Cortex of kidney (tissue), 1 donor: ENCODE data around the gene PLEKHG3.
"Not testable (repeated sequence)": the region's sequence is repeated elsewhere in the genome, so short reads cannot be mapped to it uniquely, and the experiment has no call there.

Experiments used
- DNase-seq: peaks from one replicate; lab custom pipeline; 2025; lab: John Stamatoyannopoulos, UW

The PLEKHG3 gene

GRCh38 chr14:64704143-64704742, at the start of gene PLEKHG3:
PLEKHG3 (plus strand) TSS chr14:64704424; CDS start chr14:64727632, 23,208 bp downstream.
- DNase-seq, result peak; percentile 35

GRCh38 chr14:64654901-64655300, 49.3 kb upstream of the PLEKHG3 start:
- DNase-seq, result no peak

DNA sequence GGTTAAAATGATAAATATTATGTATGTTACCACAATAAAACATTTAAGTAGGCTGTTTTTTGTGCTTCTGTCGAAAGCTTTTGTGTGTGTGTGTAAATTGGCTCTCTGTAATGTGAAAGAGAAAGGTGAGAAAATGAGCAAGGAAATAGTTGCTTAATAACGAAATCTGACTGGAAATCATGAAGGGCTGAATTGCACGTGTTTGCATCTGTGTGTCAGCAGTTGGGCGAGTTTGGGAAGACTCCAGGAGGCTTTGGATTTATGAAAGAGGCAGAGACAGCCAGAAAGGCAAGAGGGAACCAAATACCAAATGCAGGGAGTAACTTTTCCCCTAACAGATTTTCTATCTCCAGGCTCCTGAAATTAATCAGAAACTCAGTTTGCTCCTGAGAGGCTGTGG, 47.2 kb upstream of the PLEKHG3 start:
- no peak for DNase-seq

DNA sequence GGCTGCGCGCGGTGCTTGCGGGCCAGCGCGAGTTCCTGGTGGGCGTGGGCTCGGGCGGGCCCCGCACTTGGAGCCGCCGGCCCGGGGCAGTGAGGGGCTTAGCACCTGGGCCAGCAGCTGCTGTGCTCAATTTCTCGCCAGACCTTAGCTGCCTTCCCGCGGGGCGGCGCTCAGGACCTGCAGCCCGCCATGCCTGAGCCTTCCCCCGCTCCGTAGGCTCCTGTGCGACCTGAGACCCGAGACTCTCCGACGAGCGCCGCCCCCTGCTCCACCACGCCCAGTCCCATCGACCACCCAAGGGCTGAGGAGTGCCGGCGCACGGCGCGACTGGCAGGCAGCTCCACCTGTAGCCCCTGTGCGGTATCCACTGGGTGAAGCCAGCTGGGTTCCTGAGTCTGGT, 46.0 kb upstream of the PLEKHG3 start:
- DNase-seq, result no peak

DNA sequence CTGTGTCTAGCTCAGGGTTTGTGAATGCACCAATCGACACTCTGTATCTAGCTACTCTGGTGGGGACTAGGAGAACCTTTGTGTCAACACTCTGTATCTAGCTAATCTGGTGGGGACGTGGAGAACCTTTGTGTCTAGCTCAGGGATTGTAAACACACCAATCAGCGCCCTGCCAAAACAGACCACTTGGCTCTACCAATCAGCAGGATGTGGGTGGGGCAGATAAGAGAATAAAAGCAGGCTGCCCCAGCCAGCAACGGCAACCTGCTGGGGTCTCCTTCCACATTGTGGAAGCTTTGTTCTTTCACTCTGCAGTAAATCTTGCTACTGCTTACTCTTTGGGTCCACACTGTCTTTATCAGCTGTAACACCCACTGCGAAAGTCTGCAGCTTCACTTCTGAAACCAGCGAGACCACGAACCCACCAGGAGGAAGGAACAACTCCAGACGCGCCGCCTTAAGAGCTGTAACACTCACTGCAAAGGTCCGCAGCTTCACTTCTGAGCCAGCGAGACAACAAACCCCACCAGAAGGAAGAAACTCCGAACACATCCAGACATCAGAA, 45.4 kb upstream of the PLEKHG3 start:
- DNase-seq, result not testable (repeated sequence)

- DNase-seq, result no peak
Measured at GRCh38 chr14:64659366-64659765, 44.9 kb upstream of the PLEKHG3 start.

- DNase-seq, result no peak
Measured at GRCh38 chr14:64663174-64663573, 41.0 kb upstream of the PLEKHG3 start.

DNA sequence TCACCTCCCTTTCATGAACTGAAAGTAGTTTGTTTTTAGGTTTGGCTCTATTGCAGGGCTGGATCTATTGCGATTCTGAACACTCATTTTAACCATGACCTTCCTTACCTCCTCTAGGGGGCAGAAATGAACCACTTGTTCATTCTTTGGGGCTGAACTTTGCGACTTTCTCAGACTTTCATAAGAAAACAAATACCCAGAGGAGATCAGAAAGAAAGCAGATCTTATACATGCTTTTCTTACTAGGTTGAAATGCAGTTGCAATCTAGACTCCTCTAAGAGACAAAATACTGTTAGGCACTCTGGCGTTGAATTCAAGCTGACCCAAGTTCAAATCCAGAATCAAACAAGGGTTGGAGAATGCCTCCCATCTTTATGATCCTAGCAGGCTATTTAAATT, 32.6 kb upstream of the PLEKHG3 start:
- DNase-seq, result no peak

DNA sequence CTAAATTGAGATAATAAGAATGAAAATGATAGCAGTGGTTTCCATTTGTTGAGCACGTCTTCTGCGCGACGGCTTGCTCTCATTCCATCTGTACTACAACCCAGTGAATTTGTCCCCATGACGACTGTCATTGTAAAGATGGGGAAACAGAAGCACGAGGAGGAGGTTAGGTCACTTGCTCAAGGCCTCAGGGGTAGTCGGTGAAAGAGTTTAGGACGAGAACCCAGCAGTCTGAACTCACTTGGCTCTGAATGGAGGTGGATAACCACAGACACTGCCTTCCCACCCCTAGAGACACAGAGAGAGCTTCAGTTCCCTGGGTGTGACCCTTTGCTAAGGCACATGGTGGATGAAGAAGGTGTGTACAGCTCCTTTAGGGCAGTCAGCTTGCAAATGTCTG, 30.9 kb upstream of the PLEKHG3 start:
- DNase-seq, result no peak

- DNase-seq, result no peak
Measured at GRCh38 chr14:64673748-64674147, 30.5 kb upstream of the PLEKHG3 start.

- DNase-seq, result no peak
Measured at GRCh38 chr14:64674829-64675228, 29.4 kb upstream of the PLEKHG3 start.

DNA sequence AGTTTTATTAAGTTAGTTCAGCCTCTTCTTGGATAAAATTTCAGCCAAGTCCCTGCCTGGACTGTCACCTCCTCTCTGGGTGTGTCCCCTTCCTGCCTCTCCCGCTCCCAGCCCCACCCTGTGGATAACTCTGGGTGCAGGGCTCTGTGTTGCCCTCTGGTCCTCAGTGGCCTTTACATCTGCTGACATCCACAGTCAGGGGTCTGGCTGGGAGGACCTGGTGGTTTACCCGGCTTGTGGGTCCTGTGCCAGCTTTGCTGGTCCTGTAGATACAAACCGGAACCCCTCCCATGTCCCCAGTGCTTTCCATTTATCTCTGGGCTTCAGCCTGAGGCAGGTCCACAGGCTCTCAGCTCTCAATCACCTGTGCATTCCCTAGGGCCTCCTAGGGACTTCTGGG, 28.9 kb upstream of the PLEKHG3 start:
- no peak for DNase-seq

DNA sequence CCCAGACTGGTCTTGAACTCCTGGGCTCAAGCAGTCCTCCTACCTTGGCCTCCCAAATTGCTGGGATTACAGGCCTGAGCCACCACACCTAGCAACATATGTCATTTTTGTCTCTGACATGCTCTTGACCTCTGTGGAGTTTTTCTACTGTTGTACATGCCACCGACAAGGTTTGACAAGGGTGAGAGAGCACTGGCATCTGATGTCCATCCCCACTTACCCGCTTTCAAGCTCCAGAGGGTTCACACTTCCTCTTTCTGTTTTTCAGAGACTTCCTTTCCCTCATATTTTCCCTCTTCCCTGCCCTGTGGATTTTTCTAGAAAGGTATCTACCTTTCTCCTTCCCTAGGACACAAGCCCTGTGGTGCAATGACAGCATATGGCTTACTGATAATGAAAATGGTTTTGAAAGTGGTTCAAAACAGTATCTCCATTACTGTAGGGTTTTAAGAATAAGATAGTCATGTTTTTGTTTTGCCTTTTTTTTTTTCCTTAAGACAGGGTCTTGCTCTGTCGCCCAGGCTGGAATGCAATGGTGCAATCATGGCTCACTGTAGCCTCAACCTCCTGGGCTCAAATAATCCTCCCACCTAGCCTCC, 27.7 kb upstream of the PLEKHG3 start:
- no peak for DNase-seq

DNA sequence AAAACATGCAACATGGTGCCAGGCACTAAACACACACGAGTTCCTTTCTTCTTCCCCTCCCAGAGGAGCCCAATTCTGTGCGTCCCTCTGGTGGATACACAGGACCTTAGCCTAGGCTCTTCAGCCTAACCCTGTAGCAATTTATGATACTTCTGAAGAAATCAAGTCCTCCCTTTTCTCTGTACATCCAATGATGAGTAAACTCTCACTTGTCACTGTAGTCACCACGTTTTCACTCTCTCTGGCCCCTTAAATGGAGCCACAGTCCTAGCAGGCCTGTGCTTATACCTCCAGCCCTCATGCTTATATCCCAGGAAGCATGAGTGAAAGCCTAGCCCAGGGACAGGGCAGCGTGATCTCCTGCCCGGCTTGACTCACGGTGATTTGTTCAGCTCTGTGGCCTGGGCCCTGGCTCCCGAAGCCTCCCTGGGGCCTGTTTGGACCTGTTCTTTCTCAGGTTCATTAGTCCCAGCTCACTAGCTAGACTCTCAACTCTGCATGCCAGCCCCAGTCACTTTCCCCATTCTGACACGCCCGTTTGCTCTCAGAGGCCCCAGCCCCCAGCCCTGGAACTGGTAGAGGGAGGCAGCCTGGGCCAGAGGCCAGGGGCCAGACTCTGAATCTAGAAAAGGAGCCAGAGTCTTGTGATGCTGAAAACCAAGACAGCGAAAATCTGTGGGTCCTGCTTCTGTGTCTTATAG, 24.1 kb upstream of the PLEKHG3 start:
- no peak for DNase-seq

DNA sequence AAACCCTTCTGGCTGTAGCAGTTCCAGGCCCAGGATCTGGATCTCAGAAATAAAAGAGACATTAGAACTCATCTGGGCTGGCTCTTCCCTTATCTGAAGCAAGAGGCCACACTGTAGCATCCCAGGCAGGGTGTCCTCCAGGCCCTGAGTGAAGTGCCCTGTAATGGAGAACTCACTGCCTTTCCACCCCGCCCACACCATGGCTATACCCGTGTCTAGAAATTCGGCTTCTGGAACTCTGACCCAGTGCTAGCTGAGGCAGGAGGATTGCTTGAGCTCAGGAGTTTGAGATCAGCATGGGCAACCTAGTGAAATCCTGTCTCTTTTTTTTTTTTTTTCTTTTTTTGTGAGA, 23.5 kb upstream of the PLEKHG3 start:
- no peak for DNase-seq

DNA sequence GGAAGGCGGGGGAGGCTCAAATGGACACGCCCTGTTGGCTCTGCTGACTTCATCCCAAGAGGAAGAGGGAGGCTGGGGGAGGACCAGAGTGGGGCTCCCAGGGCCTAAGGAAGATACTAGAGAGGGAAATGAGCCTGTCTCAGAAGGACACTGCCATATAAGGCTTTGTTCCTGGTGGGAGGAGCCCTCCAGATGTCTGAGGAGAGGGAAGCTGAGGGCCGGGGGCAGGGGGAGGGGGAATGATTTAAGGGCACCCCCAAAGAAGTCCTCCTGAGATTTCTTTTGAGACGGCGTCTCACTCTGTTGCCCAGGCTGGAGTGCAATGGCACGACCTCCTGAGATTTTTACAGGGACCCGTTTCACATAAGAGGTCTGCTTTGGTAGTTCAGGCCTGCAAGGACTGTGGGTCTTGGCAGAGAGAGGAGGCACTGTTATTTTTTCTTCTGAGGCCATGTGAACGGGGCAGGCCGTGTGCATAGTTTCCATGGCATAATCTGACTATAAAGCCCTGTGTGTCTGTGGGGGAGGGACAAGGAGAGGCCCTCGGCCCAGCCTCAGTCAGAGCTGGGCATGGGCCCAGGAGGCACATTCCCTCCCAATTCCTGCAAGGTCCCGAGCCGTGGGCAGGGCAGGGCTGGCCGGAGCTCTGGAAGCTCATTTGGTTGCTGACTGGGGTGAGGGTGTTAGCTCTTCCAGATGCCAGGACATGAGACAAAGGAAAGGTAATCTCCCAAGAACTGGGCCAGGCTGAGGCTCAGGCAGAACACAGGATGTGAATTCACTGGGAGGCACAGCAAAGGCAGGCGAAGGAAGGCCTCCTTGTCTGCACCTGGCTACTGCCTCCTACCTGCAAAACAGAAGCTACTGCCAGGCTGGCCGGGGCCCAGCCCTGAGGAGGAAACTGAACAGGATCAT, 22.2 kb upstream of the PLEKHG3 start:
- no peak for DNase-seq

- no peak for DNase-seq
Measured at GRCh38 chr14:64682843-64683242, 21.4 kb upstream of the PLEKHG3 start.

- DNase-seq, result no peak
Measured at GRCh38 chr14:64683264-64683663, 21.0 kb upstream of the PLEKHG3 start.

GRCh38 chr14:64684091-64684490, 20.1 kb upstream of the PLEKHG3 start:
- DNase-seq, result no peak

- DNase-seq, result no peak
Measured at GRCh38 chr14:64685371-64686281, 18.6 kb upstream of the PLEKHG3 start.

DNA sequence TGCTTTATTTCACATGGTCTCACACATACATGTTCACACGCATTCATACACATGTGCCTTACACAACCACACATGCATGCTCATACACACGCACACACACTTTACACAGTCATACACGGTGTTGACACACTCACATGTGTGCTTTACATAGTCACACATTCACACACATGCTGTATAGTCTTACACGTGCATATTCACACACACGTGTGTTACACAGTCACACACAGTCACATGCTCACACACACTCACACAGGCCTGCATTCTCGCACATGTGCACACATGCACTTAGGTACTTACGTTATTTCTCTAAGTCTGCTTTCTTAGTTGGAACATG, 18.0 kb upstream of the PLEKHG3 start:
- DNase-seq, result no peak
